IPS-18c (cell line): ENCODE data around the gene CHKA.

Source experiments
- H3K4me3 ChIP-seq: 2 replicates; pipeline ENCODE4 v1.7.0; 2013; ENCODE audit warnings: low read depth, mild to moderate bottlenecking, low read length, moderate library complexity; ENCODE audit not compliant: insufficient read depth
- H3K9me3 ChIP-seq: one replicate; pipeline ENCODE4 v1.6.1; 2013; ENCODE audit warnings: mild to moderate bottlenecking, low read length, moderate library complexity; ENCODE audit not compliant: control insufficient read depth, insufficient read depth

CHKA gene

DNA sequence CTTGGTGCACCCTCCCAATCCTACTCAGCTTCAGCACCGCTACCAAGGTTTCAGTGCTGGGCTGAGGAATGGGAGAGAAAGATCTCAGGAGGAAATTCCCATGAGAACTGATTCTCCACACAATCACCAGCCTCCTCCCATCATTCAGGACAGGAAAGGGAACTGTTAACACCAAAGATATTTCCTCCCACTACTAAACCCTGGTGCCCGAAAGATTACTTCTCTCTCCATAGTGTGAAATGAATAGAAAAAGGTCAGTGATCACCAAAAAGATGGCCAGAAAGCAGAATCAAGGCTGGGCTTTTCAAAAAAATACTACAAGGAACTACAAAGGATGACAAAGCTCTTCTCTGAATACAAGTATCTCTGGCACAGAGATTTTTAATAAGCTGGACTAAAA lies 56.3 kb downstream of the CHKA start:
- Histone ChIP-seq H3K4me3 (no peak overlapping the region), H3K9me3 (no peaks in the 10 kb centered on the region)

DNA sequence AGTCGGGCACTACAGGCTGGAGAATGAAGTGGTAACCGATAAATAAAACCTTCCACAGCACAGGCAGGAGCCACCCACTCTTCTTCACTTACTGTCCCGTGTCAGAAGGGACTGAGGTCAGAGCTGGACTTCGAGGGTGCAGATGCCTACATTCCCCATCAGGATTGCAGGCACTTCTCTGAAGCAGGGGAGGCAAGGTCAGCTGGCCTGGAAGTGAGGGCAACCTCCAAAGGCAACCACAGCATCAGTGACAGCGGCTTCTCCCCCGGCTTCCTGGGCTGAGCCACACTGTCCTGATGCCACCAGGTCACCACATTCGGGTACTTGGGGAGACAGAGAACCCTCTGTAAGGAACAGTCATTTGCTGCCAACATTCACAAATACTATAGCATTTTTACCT lies 59.7 kb downstream of the CHKA start:
- H3K9me3 ChIP-seq = no peaks in the 10 kb centered on the region
- no peak overlapping the region for H3K4me3 ChIP-seq

DNA sequence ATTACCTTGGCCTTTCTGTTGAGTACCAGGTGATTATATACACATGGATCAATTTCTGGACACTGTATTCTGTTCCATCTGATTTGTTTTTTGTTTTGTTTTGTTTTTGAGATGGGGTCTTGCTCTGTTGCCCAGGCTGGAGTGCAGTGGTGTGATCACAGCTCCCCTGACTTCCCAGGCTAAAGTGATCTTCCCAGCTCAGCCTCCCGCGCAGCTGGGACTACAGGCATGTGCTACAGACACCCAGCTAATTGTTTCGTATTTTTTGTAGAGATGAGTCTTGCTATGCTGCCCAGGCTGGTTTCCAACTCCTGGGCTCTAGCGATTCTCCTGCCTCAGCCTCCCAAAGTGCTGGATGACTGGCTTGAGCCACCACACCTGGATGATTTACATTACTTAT lies 63.4 kb downstream of the CHKA start:
- Histone ChIP-seq H3K9me3 (no peaks in the 10 kb centered on the region), H3K4me3 (no peak overlapping the region)

DNA sequence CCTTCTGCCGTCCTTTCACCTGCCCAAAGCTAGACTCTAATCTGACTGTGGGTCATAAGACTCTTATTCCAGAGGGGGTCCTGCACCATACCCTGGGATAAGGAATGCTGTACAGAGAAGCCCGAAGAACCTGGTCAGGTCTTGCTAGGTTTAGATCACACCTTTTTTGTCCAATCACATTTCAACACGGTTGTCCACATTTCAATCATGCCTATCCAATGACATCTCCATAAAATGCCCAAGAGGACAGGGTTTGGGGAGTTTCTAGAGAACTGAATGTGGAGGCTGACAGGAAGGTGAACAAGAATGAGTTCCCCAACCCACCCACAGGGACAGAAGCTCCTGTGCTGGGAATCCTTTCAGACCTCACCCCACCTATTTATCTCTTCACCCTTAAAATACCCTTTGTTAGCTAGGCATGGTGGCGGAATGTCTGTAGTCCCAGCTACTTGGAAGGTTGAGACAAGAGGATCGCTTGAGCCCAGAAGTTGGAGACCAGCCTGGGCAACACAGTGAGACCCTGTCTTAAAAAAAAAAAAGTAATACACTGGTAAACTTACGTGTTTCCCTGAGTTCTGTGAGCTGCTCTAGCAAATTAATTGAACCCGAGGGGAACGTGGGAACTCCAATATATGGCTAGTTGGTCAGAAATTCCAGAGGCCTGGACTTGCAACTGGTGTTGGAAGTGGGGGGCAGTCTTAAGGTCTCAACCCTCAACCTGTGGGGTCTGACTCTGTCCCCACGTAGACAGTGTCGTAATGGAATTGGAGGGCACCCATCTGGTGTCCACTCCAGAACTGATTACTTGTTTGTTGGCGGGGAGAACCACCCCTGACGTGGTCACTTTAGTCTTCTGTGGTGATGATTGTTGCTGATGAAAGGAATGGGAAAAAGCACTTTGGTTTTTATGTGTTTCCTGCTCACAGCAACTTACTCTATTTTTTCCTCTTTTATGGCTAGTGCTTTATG lies 64.6 kb downstream of the CHKA start:
- no peak overlapping the region for H3K4me3 ChIP-seq
- no peaks in the 10 kb centered on the region for H3K9me3 ChIP-seq

DNA sequence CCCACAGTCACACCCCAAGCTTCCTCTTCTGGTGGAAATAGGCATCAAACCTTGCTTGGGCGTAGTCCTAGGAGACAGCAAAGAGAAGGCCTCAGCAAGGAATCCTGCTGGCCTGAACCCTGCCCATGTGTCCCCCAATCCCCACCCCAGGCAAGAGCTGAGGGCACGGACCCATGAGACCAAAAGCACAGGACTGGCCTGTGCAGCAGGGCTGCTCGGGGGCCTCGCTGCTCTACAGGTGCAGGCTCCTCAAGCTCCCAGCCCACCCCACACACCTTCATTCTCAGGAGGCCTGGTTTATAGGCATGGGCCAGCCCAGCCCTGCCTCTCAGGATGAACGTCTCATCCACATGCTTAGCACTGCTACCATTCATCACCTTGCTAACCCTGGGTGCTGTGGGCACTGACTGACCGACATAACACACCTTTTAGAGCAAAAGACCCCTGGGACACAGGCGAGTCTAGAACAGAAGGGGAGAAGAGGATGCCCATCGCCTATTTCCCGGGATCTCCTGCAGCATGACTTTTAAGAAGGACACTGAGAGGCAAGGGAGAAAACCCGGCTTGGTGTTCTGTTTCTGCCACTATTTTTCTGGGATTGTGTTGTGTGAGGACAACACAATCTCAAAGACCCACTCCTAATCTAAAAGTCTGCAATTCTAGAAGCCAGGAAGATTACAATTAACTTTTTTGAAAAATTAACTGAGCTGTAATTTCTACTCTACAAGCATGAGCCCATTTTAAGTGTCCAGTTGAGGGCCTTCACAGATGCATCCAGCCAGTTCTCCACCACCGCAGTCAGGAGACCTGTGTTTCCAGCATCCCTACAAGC lies 67.0 kb downstream of the CHKA start:
- no peaks in the 10 kb centered on the region for H3K9me3 ChIP-seq

DNA sequence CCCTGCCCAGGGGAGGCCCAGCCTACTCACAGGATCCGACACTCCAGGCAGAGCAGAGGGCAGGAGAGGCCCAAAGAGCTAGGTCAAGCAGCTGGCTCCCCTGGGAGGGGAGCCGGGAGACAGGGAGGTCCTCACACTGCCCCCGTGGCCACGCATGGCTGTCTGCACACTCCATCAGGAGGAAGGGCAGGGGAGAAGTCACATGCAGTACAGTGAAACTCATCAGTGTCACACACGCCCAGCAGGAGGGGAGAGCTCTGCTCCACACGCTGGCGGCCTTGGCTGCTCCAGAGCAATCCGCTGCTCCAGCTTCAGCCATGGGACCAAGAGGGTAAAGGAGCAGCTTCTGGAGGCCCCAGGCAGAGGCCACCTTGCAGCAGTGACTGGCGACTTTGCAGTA lies 68.1 kb downstream of the CHKA start:
- Histone ChIP-seq H3K4me3 (no peak overlapping the region), H3K9me3 (no peaks in the 10 kb centered on the region)

More for the DNA sequence above, 67.0 kb downstream of the CHKA start:
- H3K4me3 ChIP-seq = no peak overlapping the region

DNA sequence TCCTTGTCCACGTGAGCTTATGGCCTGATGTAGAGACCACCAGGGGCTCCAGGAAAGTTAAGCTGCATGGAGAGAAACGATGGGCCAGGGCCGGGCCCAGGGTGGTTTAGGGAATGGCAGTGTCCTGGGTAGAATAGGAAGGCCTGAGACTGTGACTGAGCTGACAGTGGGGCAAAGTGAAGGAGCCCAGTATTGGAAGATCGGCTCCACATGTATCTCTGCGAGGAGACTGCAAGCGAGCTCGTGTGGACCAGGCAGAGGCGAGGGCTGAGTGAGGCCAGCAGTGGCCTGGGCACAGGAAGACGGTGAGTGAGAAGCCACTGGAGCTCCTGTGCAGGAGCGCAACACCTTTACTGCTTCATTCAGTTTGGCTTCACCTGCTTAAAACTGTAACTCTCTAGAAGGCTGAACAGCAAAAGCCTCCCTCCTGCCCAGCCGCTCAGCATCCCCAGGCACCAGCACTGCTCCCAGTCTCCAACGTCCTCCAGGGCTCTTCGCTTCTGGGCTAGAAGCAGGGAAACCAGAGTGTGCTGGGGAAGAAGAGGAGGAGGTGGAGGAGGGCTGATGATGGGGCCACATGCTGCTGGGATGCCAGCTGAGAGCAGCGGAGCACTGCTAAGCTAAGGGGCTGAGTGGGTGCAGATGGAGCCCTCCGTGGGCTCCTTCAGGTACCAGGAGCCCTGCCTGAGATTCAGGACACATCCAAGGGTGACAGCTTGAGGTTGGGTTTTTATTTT lies 68.9 kb downstream of the CHKA start:
- H3K9me3 ChIP-seq = no peaks in the 10 kb centered on the region
- no peak overlapping the region for H3K4me3 ChIP-seq

DNA sequence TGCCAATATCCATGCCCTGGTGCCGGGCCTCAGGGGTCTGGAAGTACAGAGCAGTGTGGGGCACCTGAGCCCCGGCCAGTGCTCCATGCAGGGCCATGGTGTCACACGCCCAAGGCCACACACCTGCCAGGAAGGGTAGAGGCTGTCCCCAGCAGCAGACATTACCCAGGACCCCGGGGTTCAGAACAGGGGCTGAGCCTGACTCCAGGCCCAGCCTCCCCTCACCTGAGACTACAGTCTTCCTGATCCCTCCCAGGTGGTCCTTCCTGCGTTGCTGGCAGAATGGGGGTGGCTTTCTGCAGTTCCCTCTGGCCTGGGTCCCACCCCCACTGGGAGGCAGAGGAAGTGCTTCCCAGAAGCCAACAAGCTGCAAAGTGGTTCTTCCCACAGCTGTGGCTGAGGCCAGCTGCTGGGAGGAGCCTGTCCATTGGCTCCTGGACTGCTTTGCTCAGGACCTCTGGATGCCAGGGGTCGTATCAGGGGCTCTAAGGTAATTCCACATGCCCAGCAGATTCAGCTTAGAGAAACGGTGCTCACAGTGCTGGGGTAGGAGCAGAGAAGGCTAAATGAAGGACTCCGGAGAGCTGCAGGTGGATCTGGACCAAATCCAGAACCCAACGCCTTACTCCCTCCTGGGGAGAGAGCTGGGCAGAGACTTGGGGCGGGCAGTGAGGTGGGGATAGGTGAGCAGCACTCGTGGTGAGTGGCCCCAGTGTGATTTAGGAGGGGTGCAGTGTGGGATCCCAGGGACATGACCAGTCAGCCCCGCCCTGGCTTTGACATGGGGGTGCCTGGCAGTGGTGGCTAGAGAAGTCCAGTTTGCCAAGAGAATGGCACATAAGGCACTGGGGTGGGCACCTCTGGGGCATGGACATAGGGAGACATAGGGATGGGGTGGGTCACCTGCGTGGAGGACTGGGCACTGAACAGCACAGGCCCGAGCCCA lies 69.7 kb downstream of the CHKA start:
- no peaks in the 10 kb centered on the region for H3K9me3 ChIP-seq
- H3K4me3 ChIP-seq = no peak overlapping the region

DNA sequence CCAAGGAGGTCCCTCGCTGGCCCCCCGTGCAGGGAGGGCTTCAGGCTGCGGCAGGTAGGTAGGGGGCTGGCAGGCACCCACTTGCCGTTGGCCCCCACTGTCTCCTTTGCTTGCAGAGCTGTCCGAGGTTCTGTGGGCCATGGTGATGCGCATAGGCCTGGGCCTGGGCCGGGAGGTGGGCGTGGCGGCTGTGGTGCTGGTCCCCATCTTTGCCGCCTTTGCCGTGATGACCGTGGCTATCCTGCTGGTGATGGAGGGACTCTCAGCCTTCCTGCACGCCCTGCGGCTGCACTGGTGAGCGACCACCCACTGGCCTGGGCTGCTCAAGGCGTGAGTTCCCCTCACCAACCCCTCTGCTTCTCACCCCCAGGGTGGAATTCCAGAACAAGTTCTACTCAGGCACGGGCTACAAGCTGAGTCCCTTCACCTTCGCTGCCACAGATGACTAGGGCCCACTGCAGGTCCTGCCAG lies 70.8 kb downstream of the CHKA start:
- H3K9me3 ChIP-seq = no peaks in the 10 kb centered on the region

DNA sequence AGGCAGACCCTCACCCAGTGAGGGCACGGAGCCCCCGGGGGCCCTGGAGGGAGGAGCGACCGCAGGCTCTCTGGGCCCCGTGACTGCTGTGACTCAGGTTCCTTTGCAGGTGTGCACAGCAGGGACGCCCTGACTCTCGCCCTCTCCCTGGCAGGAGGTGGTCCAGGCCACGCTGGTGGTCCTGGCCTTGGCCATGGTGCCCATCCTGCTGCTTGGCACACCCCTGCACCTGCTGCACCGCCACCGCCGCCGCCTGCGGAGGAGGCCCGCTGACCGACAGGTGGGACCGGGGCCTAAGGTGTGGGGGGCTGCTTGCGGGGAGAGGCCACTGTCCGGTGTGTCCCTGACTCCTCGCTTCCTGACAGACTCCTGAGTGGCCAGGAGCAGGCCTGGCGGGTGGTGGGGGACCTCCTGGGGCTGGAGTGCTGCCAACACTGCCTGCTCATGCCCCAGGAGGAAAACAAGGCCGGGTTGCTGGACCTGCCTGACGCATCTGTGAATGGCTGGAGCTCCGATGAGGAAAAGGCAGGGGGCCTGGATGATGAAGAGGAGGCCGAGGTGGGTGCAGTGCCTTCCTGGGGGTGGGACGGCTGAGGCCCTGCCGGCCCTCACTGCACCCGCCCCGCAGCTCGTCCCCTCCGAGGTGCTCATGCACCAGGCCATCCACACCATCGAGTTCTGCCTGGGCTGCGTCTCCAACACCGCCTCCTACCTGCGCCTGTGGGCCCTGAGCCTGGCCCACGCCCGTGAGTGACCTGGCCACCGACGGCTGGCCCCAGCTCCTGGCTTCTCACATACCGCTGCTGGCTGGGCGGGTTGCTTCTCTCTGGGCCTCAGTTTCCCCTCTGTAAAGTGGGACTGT lies 71.4 kb downstream of the CHKA start:
- Histone ChIP-seq H3K9me3 (no peaks in the 10 kb centered on the region), H3K4me3 (no peak overlapping the region)

More for the DNA sequence above, 70.8 kb downstream of the CHKA start:
- H3K4me3 ChIP-seq = no peak overlapping the region

DNA sequence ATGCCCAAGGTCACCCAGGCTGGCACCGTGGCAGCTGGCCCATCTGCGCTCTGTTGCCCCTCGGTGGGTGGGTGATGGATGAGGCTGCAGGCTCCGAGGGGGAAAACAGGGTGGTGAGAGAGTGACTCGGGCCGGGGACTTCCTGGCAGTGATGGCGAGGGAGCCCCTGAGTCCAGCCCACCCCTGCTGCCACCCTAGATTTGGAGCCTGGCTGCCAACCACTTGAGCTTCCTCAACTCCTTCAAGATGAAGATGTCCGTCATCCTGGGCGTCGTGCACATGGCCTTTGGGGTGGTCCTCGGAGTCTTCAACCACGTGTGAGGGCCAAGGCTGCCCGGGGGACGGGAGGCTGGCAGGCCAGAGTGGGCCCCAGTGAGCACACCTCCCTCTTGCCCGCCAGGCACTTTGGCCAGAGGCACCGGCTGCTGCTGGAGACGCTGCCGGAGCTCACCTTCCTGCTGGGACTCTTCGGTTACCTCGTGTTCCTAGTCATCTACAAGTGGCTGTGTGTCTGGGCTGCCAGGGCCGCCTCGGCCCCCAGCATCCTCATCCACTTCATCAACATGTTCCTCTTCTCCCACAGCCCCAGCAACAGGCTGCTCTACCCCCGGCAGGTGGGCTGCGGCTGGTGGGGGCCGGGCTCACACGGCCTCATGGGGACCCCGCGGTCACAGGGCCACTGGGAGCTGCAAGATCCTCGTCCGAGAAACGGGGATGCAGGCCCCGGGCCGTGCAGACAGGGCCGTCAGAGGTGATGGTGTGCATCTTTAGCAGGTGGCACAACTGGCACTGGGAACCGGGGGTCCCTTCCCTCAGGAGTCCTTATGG lies 72.3 kb downstream of the CHKA start:
- Histone ChIP-seq H3K4me3 (no peak overlapping the region), H3K9me3 (no peaks in the 10 kb centered on the region)

DNA sequence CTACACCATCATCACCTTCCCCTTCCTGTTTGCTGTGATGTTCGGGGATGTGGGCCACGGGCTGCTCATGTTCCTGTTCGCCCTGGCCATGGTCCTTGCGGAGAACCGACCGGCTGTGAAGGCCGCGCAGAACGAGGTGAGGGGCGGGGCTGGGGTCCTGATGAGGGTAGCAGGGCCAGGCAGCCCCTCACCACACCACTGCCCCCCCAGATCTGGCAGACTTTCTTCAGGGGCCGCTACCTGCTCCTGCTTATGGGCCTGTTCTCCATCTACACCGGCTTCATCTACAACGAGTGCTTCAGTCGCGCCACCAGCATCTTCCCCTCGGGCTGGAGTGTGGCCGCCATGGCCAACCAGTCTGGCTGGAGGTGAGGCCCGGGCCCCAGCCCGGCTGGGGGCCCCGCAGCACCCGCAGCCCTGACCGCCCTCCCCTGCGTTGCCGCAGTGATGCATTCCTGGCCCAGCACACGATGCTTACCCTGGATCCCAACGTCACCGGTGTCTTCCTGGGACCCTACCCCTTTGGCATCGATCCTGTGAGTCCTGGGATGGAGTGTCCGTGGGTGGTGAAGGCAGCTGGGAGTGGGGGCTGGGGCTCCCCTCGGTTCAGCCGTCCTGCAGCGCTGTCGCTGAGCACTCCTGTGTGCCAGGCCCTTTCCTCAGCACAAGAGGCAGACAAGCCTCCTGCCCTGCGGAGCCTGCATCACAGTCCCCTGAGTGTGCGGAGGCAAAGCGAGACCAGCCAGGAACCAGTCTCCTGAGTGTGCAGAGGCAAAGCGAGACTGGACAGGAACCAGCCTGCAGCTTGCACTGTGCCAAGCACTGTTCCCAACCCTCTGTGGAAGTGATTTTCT lies 73.5 kb downstream of the CHKA start:
- no peaks in the 10 kb centered on the region for H3K9me3 ChIP-seq
- no peak overlapping the region for H3K4me3 ChIP-seq

DNA sequence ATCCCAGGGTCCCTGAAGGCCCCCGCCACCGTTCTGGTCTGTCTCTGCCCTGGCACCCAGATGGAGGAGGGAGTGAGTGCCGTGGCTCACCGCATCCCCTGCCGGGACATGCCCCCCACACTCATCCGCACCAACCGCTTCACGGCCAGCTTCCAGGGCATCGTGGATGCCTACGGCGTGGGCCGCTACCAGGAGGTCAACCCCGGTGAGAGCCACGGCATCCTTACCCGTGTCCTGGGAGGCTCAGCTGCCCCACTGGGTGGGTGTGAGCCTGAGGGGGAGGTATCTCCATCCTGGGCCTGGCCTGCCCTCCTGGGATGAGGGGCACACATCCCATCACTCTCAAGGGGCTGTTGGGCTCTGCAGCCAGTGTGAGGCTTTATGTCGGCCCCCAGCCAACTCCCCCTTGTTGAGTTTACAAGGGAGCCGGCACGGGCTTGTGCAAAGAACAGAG lies 76.3 kb downstream of the CHKA start:
- Histone ChIP-seq H3K4me3 (no peak overlapping the region), H3K9me3 (no peaks in the 10 kb centered on the region)
